Coronary artery (tissue), 2 donors: ENCODE data around the gene SLC16A13.

ENCODE experiments used
- DNase-seq: peaks from one replicate; pipeline ENCODE4 v3.0.0-alpha.2; 2017; ENCODE audit warnings: low spot score
- H3K27ac ChIP-seq, 2 donors: fragments of 200-600 bp; sonication (generic); one replicate each; pipeline ENCODE4 v1.5.1; 2016 to 2019
- H3K4me3 ChIP-seq: fragments of 200-600 bp; sonication (generic); 2 replicates; pipeline ENCODE4 v1.5.1; 2016; ENCODE audit warnings: mild to moderate bottlenecking, moderate library complexity
- CTCF ChIP-seq: fragments of 200-600 bp; sonication (generic); IDR thresholded peaks from one replicate; pipeline ENCODE4 v1.5.1; 2019; ENCODE audit warnings: antibody characterized with exemption

The SLC16A13 gene

GRCh38 chr17:7014261-7014994, 21.4 kb upstream of the SLC16A13 start:
- peak; percentile 65 for TF ChIP-seq CTCF
- peak overlapping the region; percentile 93 for H3K4me3 ChIP-seq
- peak; percentile 98 for DNase-seq
- H3K27ac ChIP-seq: peak overlapping the region; percentile 93 to 96

GRCh38 chr17:7014995-7015958, 20.5 kb upstream of the SLC16A13 start:
- Histone ChIP-seq H3K27ac (peak overlapping the region; percentile 93 to 96), H3K4me3 (peak overlapping the region; percentile 93)
- no peak for DNase-seq
- TF ChIP-seq CTCF: no peak

GRCh38 chr17:7016418-7016817, 19.4 kb upstream of the SLC16A13 start:
- H3K27ac ChIP-seq: peak overlapping the region; percentile 95 to 96
- no peak for DNase-seq
- no peak for TF ChIP-seq CTCF
- no peak overlapping the region for H3K4me3 ChIP-seq

- peak overlapping the region; percentile 84 for H3K4me3 ChIP-seq
- TF ChIP-seq CTCF: no peak
- DNase-seq: no peak
- peak overlapping the region; percentile 95 to 96 for H3K27ac ChIP-seq
Measured at GRCh38 chr17:7016886-7017826, 18.7 kb upstream of the SLC16A13 start.

- TF ChIP-seq CTCF: no peak
- DNase-seq: no peak
- Histone ChIP-seq H3K4me3 (peak overlapping the region; percentile 84), H3K27ac (peak overlapping the region; percentile 95 to 96)
Measured at GRCh38 chr17:7017827-7018200, 18.0 kb upstream of the SLC16A13 start.

GRCh38 chr17:7018331-7018964, 17.4 kb upstream of the SLC16A13 start:
- H3K27ac ChIP-seq: peak overlapping the region; percentile 95 to 96
- no peak for TF ChIP-seq CTCF
- peak overlapping the region; percentile 84 for H3K4me3 ChIP-seq
- peak; percentile 89 for DNase-seq
